Kidney (tissue), 14 donors: ENCODE data around the gene ESAM. TPM values are rescaled to one million over a fixed set of nuclear protein-coding genes. Genes with fewer than 3 reads are reported as not detected.

Source experiments
- DNase-seq, 5 donors: peaks; one replicate each; pipeline ENCODE4 v3.0.0-alpha.2; 2013 to 2020
- FAIRE-seq: peaks from 2 replicates; lab custom pipeline; 2012; peaks lifted over from hg19 to GRCh38; lab: Jason Lieb, UNC
- H3K27ac ChIP-seq, 2 donors: one replicate each; pipeline ENCODE4 v1.7.0; 2013; ENCODE audit warnings: low read depth in 2 of 2, low read length in 2 of 2, inconsistent platforms in 1 of 2
- H3K27me3 ChIP-seq: one replicate; pipeline ENCODE4 v1.7.1; 2013; ENCODE audit warnings: low read length, inconsistent platforms; ENCODE audit not compliant: control insufficient read depth, insufficient read depth
- H3K36me3 ChIP-seq, 3 donors: one replicate each; pipeline versions ENCODE4 v1.7.0 to v1.7.1; 2013; ENCODE audit warnings: low read length in 3 of 3, control low read depth in 1 of 3, inconsistent platforms in 1 of 3; ENCODE audit not compliant: insufficient read depth in 3 of 3, control insufficient read depth in 2 of 3
- H3K4me1 ChIP-seq, 3 donors: one replicate each; pipeline versions ENCODE4 v1.7.0 to v1.7.1; 2013; ENCODE audit warnings: low read length in 3 of 3, inconsistent platforms in 1 of 3, low read depth in 1 of 3; ENCODE audit not compliant: control insufficient read depth in 2 of 3, insufficient read depth in 2 of 3
- H3K4me3 ChIP-seq, 3 donors: one replicate each; pipeline versions ENCODE4 v1.7.0 to v1.8.1; 2013; ENCODE audit warnings: low read length in 3 of 3, control low read depth in 1 of 3, inconsistent platforms in 1 of 3
- H3K9ac ChIP-seq, 3 donors: one replicate each; pipeline versions ENCODE4 v1.7.0 to v1.7.1; 2013; ENCODE audit warnings: low read length in 3 of 3, control low read depth in 1 of 3, inconsistent platforms in 1 of 3
- H3K9me3 ChIP-seq, 3 donors: one replicate each; pipeline versions ENCODE4 v1.7.0 to v1.7.1; 2013; ENCODE audit warnings: low read length in 3 of 3, control low read depth in 1 of 3, inconsistent platforms in 1 of 3; ENCODE audit not compliant: control insufficient read depth in 2 of 3, insufficient read depth in 1 of 3
- CTCF ChIP-seq: IDR thresholded peaks from 3 replicates; pipeline ENCODE4 v1.5.1; 2012; ENCODE audit warnings: mild to moderate bottlenecking, moderate library complexity, borderline replicate concordance; ENCODE audit not compliant: insufficient read depth; ENCODE audit errors: extremely low read depth
- intact Hi-C: fragments of 100-400 bp; cut with DNase I; formaldehyde crosslinking; loops from one replicate; pipeline ENCODE4 v1.11.1; 2022
- polyA plus RNA-seq: library from polyadenylated mRNA; stranded (reverse); fragments of 350-450 nt; fragmentation: Illumina TruSeq; extraction: RNeasy Lipid Tissue Mini Kit (QIAGEN cat#74804); gene quantifications from one replicate; pipeline ENCODE4 v1.2.3, GENCODE V29; 2014; ENCODE audit warnings: low read depth, low replicate concordance; ENCODE audit not compliant: insufficient read depth
- total RNA-seq: library from RNA; stranded (reverse); fragmentation: NEBNext Ultra II Directional; extraction: Animal tissue kit (Norgen Biotek cat#: 25700); gene quantifications from one replicate; pipeline ENCODE4 v1.2.1, GENCODE V29; 2021
- donor health status: control.
- donor health status: control.
- donor health status: control.
- donor health status: control.
- donor health status: control.
- donor health status: DM: yes; HTN: yes; CAD: no.
- donor health status: Normal renal cell carcinoma (clear cell type).

ESAM gene
- total and polyA plus RNA-seq, 2 donors from 2014 or later, result 63.0 to 85.8 TPM

GRCh38 chr11:124724979-124725718 is 36.9 kb downstream of the ESAM start:
- Histone ChIP-seq H3K27me3 (peaks cover 9% of the 10 kb centered on the region), H3K9me3 (no peaks in the 10 kb centered on the region), H3K4me1 (peaks cover 0 to 9% (median 8%) of the 10 kb centered on the region in 3 donors), H3K4me3 (no peak overlapping the region), H3K27ac (no peak overlapping the region), H3K9ac (no peak overlapping the region), H3K36me3 (no peaks in the 10 kb centered on the region)
- FAIRE-seq (no peak), DNase-seq (no peak)
- TF ChIP-seq CTCF, result no peak
- intact Hi-C loops, result no loop called here

- Histone ChIP-seq H3K4me1 (peaks cover 5 to 16% (median 8%) of the 10 kb centered on the region in 3 donors), H3K27me3 (peaks cover 17% of the 10 kb centered on the region), H3K9me3 (no peaks in the 10 kb centered on the region), H3K27ac (no peak overlapping the region), H3K9ac (no peak overlapping the region), H3K4me3 (no peak overlapping the region), H3K36me3 (no peaks in the 10 kb centered on the region)
- intact Hi-C loops, result no loop called here
- no peak for DNase-seq
- no peak for TF ChIP-seq CTCF
- FAIRE-seq, result no peak
These were observed 39.9 kb downstream of the ESAM start for GRCh38 chr11:124722176-124722575.

- Histone ChIP-seq H3K4me1 (peaks cover 0 to 7% (median 5%) of the 10 kb centered on the region in 3 donors), H3K4me3 (no peak overlapping the region), H3K27me3 (peaks cover 17% of the 10 kb centered on the region), H3K9ac (no peak overlapping the region), H3K9me3 (no peaks in the 10 kb centered on the region), H3K27ac (no peak overlapping the region), H3K36me3 (no peaks in the 10 kb centered on the region)
- no peak for TF ChIP-seq CTCF
- DNase-seq, result no peak
- intact Hi-C loops, result no loop called here
- FAIRE-seq, result no peak
These were observed 42.6 kb downstream of the ESAM start for GRCh38 chr11:124719534-124719933.

- intact Hi-C loops, result no loop called here
- no peak overlapping the region for H3K27ac ChIP-seq
- peaks cover 17% of the 10 kb centered on the region for H3K27me3 ChIP-seq
- H3K4me1 ChIP-seq, result peaks cover 0 to 7% (median 5%) of the 10 kb centered on the region in 3 donors
- peak overlapping the region in 1 of 3 donors; percentile 35 for H3K4me3 ChIP-seq
- TF ChIP-seq CTCF, result no peak
- no peaks in the 10 kb centered on the region for H3K36me3 ChIP-seq
- no peak for FAIRE-seq
- no peak overlapping the region for H3K9ac ChIP-seq
- no peaks in the 10 kb centered on the region for H3K9me3 ChIP-seq
- DNase-seq, result no peak
These were observed 43.3 kb downstream of the ESAM start for GRCh38 chr11:124718801-124719200.
